RWPE2 (cell line): ENCODE results near the gene LRRN3.

Experiments used
- ATAC-seq: fragments of 200-7000 bp; cut with Tn5 transposase; 3 replicates; pipeline ENCODE4 v1.9.1; 2021; ENCODE audit warnings: low read depth
- DNase-seq: peaks from one replicate; pipeline ENCODE4 v3.0.0-alpha.2; 2020; ENCODE audit warnings: low spot score
- H3K27ac ChIP-seq: fragments of 450-650 bp; 2 replicates; pipeline ENCODE4 v1.5.1; 2017; ENCODE audit warnings: mild to moderate bottlenecking; ENCODE audit not compliant: poor library complexity, severe bottlenecking
- H3K27me3 ChIP-seq: fragments of 250-450 bp; sonication (Bioruptor Pico); 2 replicates; pipeline ENCODE4 v1.5.1; 2021; ENCODE audit warnings: mild to moderate bottlenecking, moderate library complexity; ENCODE audit not compliant: insufficient read depth, poor library complexity, severe bottlenecking
- H3K36me3 ChIP-seq: fragments of 250-450 bp; sonication (Bioruptor Pico); 2 replicates; pipeline ENCODE4 v1.5.1; 2020; ENCODE audit warnings: low read depth, mild to moderate bottlenecking, moderate library complexity
- H3K4me1 ChIP-seq: fragments of 250-450 bp; sonication (Bioruptor Pico); 2 replicates; pipeline ENCODE4 v1.5.1; 2021; ENCODE audit warnings: mild to moderate bottlenecking, moderate library complexity; ENCODE audit not compliant: insufficient read depth, poor library complexity, severe bottlenecking
- H3K4me3 ChIP-seq: fragments of 250-450 bp; sonication (Bioruptor Pico); 2 replicates; pipeline ENCODE4 v1.5.1; 2021; ENCODE audit warnings: mild to moderate bottlenecking, moderate library complexity; ENCODE audit not compliant: severe bottlenecking
- H3K9me3 ChIP-seq: fragments of 250-450 bp; sonication (Bioruptor Pico); 2 replicates; pipeline ENCODE4 v1.5.1; 2021; ENCODE audit warnings: mild to moderate bottlenecking, moderate library complexity; ENCODE audit not compliant: severe bottlenecking
- CTCF ChIP-seq: fragments of 450-650 bp; IDR thresholded peaks from one replicate; pipeline ENCODE4 v1.5.1; 2017; ENCODE audit warnings: mild to moderate bottlenecking, moderate library complexity; ENCODE audit not compliant: poor library complexity, severe bottlenecking

LRRN3 gene

GRCh38 chr7:111145472-111145871, 54.5 kb downstream of the LRRN3 start:
- H3K4me1 ChIP-seq = no peaks in the 10 kb centered on the region
- no peaks in the 10 kb centered on the region for H3K27me3 ChIP-seq
- ATAC-seq (no peak), DNase-seq (no peak)
- TF ChIP-seq CTCF = no peak
- H3K9me3 ChIP-seq = no peaks in the 10 kb centered on the region
- H3K27ac ChIP-seq = no peak overlapping the region
- H3K4me3 ChIP-seq = no peak overlapping the region
- no peaks in the 10 kb centered on the region for H3K36me3 ChIP-seq

GRCh38 chr7:111146136-111146535, 55.2 kb downstream of the LRRN3 start:
- H3K9me3 ChIP-seq = no peaks in the 10 kb centered on the region
- H3K27ac ChIP-seq = no peak overlapping the region
- no peaks in the 10 kb centered on the region for H3K36me3 ChIP-seq
- H3K4me1 ChIP-seq = no peaks in the 10 kb centered on the region
- no peak overlapping the region for H3K4me3 ChIP-seq
- ATAC-seq (no peak), DNase-seq (no peak)
- no peak for TF ChIP-seq CTCF
- H3K27me3 ChIP-seq = no peaks in the 10 kb centered on the region

- Histone ChIP-seq H3K9me3 (no peaks in the 10 kb centered on the region), H3K36me3 (no peaks in the 10 kb centered on the region), H3K27me3 (no peaks in the 10 kb centered on the region), H3K4me1 (no peaks in the 10 kb centered on the region), H3K4me3 (no peak overlapping the region), H3K27ac (no peak overlapping the region)
- no peak for TF ChIP-seq CTCF
- ATAC-seq (no peak), DNase-seq (no peak)
Measured at GRCh38 chr7:111147708-111148533, 57.0 kb downstream of the LRRN3 start.

- Histone ChIP-seq H3K27me3 (no peaks in the 10 kb centered on the region), H3K4me1 (no peaks in the 10 kb centered on the region), H3K36me3 (no peaks in the 10 kb centered on the region), H3K27ac (no peak overlapping the region), H3K9me3 (no peaks in the 10 kb centered on the region), H3K4me3 (no peak overlapping the region)
- no peak for ATAC-seq
- DNase-seq = no peak
- TF ChIP-seq CTCF = no peak
Measured at GRCh38 chr7:111150709-111151108, 59.8 kb downstream of the LRRN3 start.

- DNase-seq = no peak
- H3K4me3 ChIP-seq = no peak overlapping the region
- no peaks in the 10 kb centered on the region for H3K9me3 ChIP-seq
- no peaks in the 10 kb centered on the region for H3K27me3 ChIP-seq
- ATAC-seq = peak; percentile 72; the same call in 2 of the 3 replicates
- no peak for TF ChIP-seq CTCF
- H3K4me1 ChIP-seq = peaks cover 6% of the 10 kb centered on the region
- no peaks in the 10 kb centered on the region for H3K36me3 ChIP-seq
- H3K27ac ChIP-seq = no peak overlapping the region
Measured at GRCh38 chr7:111159426-111159825, 68.5 kb downstream of the LRRN3 start.
